ENCODE measurements around the gene ZNF20.

DNA sequence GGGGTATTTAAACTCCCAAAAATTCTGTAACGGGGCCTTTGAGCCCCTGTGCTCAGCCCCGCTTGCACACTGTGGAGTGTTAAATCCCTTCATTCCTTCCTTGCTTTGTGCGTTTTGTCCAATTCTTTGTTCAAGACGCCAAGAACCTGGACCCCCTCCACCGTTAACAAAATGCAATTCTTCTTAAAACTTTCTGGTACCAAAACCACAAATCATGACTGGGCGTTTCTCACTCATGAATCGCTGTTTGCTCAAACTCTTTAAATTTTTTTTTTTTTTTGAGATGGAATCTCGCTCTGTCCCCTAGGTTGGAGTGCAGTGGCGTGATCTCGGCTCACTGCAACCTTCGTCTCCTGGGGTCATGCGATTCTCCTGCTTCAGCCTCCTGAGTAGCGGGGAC, 881 bp downstream of the ZNF20 start:
- TF ChIP-seq, protein P1, sequence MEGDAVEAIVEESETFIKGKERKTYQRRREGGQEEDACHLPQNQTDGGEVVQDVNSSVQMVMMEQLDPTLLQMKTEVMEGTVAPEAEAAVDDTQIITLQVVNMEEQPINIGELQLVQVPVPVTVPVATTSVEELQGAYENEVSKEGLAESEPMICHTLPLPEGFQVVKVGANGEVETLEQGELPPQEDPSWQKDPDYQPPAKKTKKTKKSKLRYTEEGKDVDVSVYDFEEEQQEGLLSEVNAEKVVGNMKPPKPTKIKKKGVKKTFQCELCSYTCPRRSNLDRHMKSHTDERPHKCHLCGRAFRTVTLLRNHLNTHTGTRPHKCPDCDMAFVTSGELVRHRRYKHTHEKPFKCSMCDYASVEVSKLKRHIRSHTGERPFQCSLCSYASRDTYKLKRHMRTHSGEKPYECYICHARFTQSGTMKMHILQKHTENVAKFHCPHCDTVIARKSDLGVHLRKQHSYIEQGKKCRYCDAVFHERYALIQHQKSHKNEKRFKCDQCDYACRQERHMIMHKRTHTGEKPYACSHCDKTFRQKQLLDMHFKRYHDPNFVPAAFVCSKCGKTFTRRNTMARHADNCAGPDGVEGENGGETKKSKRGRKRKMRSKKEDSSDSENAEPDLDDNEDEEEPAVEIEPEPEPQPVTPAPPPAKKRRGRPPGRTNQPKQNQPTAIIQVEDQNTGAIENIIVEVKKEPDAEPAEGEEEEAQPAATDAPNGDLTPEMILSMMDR (conservative IDR thresholded peaks at IDR 0.05; ENCODE audit: low read length), result no peak
- no peak for TF ChIP-seq EZH2phosphoT487 (IDR thresholded peaks at IDR 0.05; ENCODE audit: borderline replicate concordance)
